Mesothelial cell of epicardium (in vitro differentiated cells): ENCODE results near the gene ZDHHC14. TPM values are rescaled to one million over a fixed set of nuclear protein-coding genes. Genes with fewer than 3 reads are reported as not detected.
"Not testable (repeated sequence)": the region's sequence is repeated elsewhere in the genome, so short reads cannot be mapped to it uniquely, and the experiment has no call there.

Experiments
- DNase-seq, 2 experiments: peaks; one replicate each; pipeline ENCODE4 v3.0.0; 2021; ENCODE audit warnings: low spot score in 2 of 2; ENCODE audit not compliant: unreplicated experiment in 2 of 2
- H3K27ac Mint-ChIP-seq: 2 replicates; pipeline ENCODE4 v1.8.0; 2021; ENCODE audit warnings: mixed read lengths
- H3K27me3 Mint-ChIP-seq: 2 replicates; pipeline ENCODE4 v1.8.0; 2021; ENCODE audit warnings: low read depth, mixed read lengths
- H3K36me3 Mint-ChIP-seq: 2 replicates; pipeline ENCODE4 v1.8.0; 2021; ENCODE audit warnings: mixed read lengths
- H3K4me1 Mint-ChIP-seq: 2 replicates; pipeline ENCODE4 v1.8.0; 2021; ENCODE audit warnings: mixed read lengths
- H3K4me3 Mint-ChIP-seq: 2 replicates; pipeline ENCODE4 v1.8.0; 2021; ENCODE audit warnings: mild to moderate bottlenecking, moderate library complexity, mixed read lengths
- H3K9me3 Mint-ChIP-seq: 2 replicates; pipeline ENCODE4 v1.8.0; 2021; ENCODE audit warnings: mixed read lengths
- total RNA-seq: library from RNA; stranded (reverse); gene quantifications from 3 replicates; pipeline ENCODE4 v1.2.1, GENCODE V29; 2021
- TF ChIP-seq, protein P1 (sequence below): fragments of 200-600 bp; sonication (generic); IDR thresholded peaks from one replicate; pipeline ENCODE4 v1.5.0; 2021; ENCODE audit warnings: antibody characterized with exemption; ENCODE audit not compliant: unreplicated experiment

The ZDHHC14 gene
- total RNA-seq, 1 donor from 2014 or later, result 11.3 TPM

DNA sequence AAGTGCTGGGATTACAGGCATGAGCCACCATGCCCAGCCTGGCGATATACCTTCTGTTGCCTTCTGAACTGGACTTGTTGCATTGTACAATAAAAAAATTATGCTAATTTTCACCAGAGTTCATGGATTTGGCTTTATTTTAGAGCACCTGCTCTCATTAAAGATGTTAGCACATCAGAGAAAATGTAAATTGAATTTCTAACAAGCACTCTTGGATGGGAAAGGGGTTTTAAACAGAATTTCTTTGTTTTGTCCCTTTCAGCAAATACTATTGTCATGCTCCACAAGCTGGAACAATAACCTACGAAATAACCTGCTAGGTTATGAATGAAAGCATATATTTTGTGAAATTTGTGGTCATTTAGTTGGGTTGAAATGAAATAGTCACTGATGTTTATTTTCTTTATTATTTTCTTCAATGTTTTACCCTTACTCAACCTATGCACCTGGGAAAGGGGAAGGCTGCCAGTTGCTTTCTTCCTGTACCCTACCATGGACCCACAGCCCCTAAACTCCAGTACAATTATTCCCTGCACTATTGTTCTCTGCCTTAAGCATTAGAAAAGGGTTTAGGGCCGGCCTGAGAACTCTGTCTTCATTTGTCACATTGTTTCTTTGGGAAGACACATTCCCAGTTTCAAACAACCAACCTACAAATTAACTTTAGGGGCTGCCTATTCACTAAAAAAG lies 22.2 kb downstream of the ZDHHC14 start:
- H3K36me3 Mint-ChIP-seq, result no peaks in the 10 kb centered on the region
- no peak overlapping the region for H3K4me3 Mint-ChIP-seq
- H3K9me3 Mint-ChIP-seq, result no peaks in the 10 kb centered on the region
- TF ChIP-seq, protein P1, sequence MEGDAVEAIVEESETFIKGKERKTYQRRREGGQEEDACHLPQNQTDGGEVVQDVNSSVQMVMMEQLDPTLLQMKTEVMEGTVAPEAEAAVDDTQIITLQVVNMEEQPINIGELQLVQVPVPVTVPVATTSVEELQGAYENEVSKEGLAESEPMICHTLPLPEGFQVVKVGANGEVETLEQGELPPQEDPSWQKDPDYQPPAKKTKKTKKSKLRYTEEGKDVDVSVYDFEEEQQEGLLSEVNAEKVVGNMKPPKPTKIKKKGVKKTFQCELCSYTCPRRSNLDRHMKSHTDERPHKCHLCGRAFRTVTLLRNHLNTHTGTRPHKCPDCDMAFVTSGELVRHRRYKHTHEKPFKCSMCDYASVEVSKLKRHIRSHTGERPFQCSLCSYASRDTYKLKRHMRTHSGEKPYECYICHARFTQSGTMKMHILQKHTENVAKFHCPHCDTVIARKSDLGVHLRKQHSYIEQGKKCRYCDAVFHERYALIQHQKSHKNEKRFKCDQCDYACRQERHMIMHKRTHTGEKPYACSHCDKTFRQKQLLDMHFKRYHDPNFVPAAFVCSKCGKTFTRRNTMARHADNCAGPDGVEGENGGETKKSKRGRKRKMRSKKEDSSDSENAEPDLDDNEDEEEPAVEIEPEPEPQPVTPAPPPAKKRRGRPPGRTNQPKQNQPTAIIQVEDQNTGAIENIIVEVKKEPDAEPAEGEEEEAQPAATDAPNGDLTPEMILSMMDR, result no peak
- H3K27me3 Mint-ChIP-seq, result no peaks in the 10 kb centered on the region
- H3K27ac Mint-ChIP-seq, result no peak overlapping the region
- peaks cover 11% of the 10 kb centered on the region for H3K4me1 Mint-ChIP-seq
- DNase-seq, result no peak

DNA sequence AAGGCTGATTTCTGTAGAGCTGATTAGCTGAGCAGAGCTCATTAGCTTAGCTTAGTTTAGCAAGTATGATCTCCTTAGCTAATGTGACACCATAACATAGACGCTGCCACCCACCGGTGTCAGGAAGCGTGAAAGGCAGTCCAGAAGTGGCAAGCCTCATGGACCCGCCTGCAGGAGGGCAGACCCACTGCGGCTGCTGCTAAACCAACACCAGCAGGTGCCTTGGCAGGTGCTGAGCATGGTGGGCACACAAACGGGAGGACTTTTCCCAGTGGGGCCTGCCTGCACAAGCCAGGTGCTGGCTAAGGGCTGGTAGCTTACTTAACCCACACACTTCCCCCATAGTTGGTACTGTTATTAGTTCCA lies 22.7 kb downstream of the ZDHHC14 start:
- no peak for DNase-seq
- H3K27me3 Mint-ChIP-seq, result no peaks in the 10 kb centered on the region
- H3K4me1 Mint-ChIP-seq, result peaks cover 11% of the 10 kb centered on the region
- no peaks in the 10 kb centered on the region for H3K36me3 Mint-ChIP-seq
- peaks cover 3% of the 10 kb centered on the region for H3K9me3 Mint-ChIP-seq
- TF ChIP-seq, protein P1, result no peak
- no peak overlapping the region for H3K27ac Mint-ChIP-seq
- no peak overlapping the region for H3K4me3 Mint-ChIP-seq

DNA sequence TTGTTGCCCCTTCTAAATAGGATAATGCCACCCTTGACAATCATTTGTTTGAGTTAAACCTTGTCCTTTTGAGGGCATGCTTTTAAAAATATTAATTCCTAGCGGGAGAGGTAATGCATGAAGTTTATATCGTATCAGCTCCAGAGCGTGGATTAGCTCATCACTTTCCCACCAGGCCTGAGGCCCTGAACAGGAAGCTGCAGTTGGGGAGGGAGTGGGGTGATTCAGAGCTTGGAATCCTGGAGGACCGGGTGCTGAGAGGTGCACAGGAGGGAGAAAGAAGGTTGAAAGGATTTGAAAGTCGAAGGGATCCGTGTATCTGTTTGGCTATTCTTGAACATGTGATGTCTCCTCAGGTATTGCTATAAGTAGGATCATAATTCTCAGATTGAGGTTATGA lies 25.0 kb downstream of the ZDHHC14 start:
- H3K27ac Mint-ChIP-seq, result no peak overlapping the region
- peaks cover 3% of the 10 kb centered on the region for H3K9me3 Mint-ChIP-seq
- no peak for DNase-seq
- H3K36me3 Mint-ChIP-seq, result peaks cover 3% of the 10 kb centered on the region
- TF ChIP-seq, protein P1, result no peak
- no peak overlapping the region for H3K4me3 Mint-ChIP-seq
- no peaks in the 10 kb centered on the region for H3K27me3 Mint-ChIP-seq
- H3K4me1 Mint-ChIP-seq, result peaks cover 11% of the 10 kb centered on the region

DNA sequence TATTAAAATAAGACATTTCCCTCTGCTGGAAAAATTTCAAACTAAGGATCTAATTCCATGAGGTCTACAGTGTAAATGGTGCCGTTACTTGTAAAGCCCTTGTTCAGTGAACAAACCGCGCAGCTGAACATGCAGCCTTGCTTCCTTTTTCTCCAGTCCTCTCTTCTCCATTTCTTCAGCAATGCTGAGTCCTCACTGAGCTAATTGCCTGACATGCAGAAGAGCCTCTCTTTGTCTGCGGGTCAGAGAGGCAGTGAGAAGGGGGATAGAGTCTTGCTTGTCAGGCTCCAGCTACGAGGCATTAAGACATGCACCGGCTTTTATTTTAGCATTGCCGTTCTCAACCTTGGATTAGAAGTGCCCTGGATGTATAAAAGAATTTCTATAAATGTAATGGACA lies 25.7 kb downstream of the ZDHHC14 start:
- no peak overlapping the region for H3K27ac Mint-ChIP-seq
- no peak for DNase-seq
- peaks cover 11% of the 10 kb centered on the region for H3K4me1 Mint-ChIP-seq
- peaks cover 3% of the 10 kb centered on the region for H3K36me3 Mint-ChIP-seq
- TF ChIP-seq, protein P1, result no peak
- peaks cover 3% of the 10 kb centered on the region for H3K9me3 Mint-ChIP-seq
- no peak overlapping the region for H3K4me3 Mint-ChIP-seq
- no peaks in the 10 kb centered on the region for H3K27me3 Mint-ChIP-seq

DNA sequence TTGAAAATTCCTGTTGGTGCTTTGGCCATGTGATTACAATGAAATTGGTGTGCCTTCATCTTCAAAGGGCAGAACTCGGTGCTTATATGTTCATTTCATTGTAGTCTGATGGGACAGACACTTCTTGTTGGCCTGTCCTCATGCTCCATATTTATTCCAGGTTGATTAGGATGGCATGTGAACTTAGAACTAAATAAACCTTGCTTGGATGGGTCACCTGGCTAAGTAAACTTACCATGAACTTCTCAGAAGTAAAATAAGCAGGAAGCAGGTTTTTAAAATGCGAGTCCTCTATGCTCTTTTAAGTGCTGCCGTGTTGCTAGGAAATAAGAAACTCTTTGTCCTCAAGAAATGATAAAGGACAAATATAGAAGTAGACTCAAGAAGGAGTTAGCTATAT lies 26.7 kb downstream of the ZDHHC14 start:
- TF ChIP-seq, protein P1, result no peak
- no peak overlapping the region for H3K27ac Mint-ChIP-seq
- DNase-seq, result no peak
- H3K4me3 Mint-ChIP-seq, result no peak overlapping the region
- peaks cover 3% of the 10 kb centered on the region for H3K9me3 Mint-ChIP-seq
- H3K36me3 Mint-ChIP-seq, result peaks cover 3% of the 10 kb centered on the region
- H3K4me1 Mint-ChIP-seq, result peaks cover 11% of the 10 kb centered on the region
- no peaks in the 10 kb centered on the region for H3K27me3 Mint-ChIP-seq

DNA sequence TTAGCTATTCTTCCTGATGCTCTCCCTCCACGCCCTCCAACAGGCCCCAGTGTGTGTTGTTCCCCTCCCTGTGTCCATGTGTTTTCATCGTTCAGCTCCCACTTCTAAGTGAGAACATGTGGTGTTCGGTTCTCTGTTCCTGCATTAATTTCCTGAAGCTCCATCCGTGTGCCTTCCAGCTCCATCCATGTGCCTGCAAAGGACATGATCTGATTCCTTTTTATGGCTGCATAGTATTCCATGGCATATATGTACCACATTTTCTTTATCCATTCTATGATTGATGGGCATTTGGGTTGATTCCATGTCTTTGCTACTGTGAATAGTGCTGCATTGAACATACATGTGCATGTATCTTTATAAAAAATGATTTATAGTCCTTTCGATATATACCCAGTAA lies 27.4 kb downstream of the ZDHHC14 start:
- peaks cover 11% of the 10 kb centered on the region for H3K4me1 Mint-ChIP-seq
- H3K27me3 Mint-ChIP-seq, H3K9me3 Mint-ChIP-seq, H3K36me3 Mint-ChIP-seq, H3K27ac Mint-ChIP-seq, DNase-seq, H3K4me3 Mint-ChIP-seq: not testable (repeated sequence)
